Spinal cord (tissue), 10 donors: ENCODE data around the gene USP17L29. TPM values are rescaled to one million over a fixed set of nuclear protein-coding genes. Genes with fewer than 3 reads are reported as not detected.
"Not testable (repeated sequence)": the region's sequence is repeated elsewhere in the genome, so short reads cannot be mapped to it uniquely, and the experiment has no call there.

Experiments
- DNase-seq, 6 donors: peaks; one replicate each; pipeline versions ENCODE4 v3.0.0 to v3.0.0-alpha.2; 2013 to 2015; ENCODE audit warnings: low spot score in 6 of 6, low read depth in 4 of 6
- H3K27ac ChIP-seq: one replicate; pipeline ENCODE4 v1.5.1; 2013; ENCODE audit warnings: low read depth, low read length, control low read depth
- H3K27me3 ChIP-seq: one replicate; pipeline ENCODE4 v1.6.1; 2013; ENCODE audit warnings: low read length; ENCODE audit not compliant: control insufficient read depth, insufficient read depth
- H3K36me3 ChIP-seq: one replicate; pipeline ENCODE4 v1.6.1; 2013; ENCODE audit warnings: low read length; ENCODE audit not compliant: control insufficient read depth, insufficient read depth
- H3K4me1 ChIP-seq: one replicate; pipeline ENCODE4 v1.6.1; 2013; ENCODE audit warnings: low read length; ENCODE audit not compliant: control insufficient read depth, insufficient read depth
- H3K4me3 ChIP-seq: one replicate; pipeline ENCODE4 v1.5.1; 2013; ENCODE audit warnings: low read depth, low read length, control low read depth
- H3K9me3 ChIP-seq: one replicate; pipeline ENCODE4 v1.6.1; 2013; ENCODE audit warnings: low read length; ENCODE audit not compliant: control insufficient read depth, insufficient read depth
- WGBS: methylation state at CpG from one replicate; pipeline ENCODE4 v1.1.5; 2013; ENCODE audit warnings: missing lambda C conversion rate; ENCODE audit not compliant: insufficient coverage; 5-methylcytosine and 5-hydroxymethylcytosine counted together
- long read RNA-seq, 4 donors: transcript quantifications; one replicate each; lab custom pipeline, GENCODE V29; 2026
- polyA plus RNA-seq, 2 donors: library from polyadenylated mRNA; unstranded; fragments of 120-200 nt; gene quantifications; one replicate each; pipeline ENCODE4 v1.2.1, GENCODE V29; 2013; ENCODE audit not compliant: insufficient read length in 2 of 2
- total RNA-seq, 2 donors: library from RNA; depleted of rRNA in 1 of 2; stranded (reverse); fragments of 120-200 nt in 1 of 2; fragments of >200 nt in 1 of 2; gene quantifications; one replicate each; pipeline versions ENCODE4 v1.2.3 to v1.2.4, GENCODE V29; 2013 to 2014
- donor health status: healthy.

Gene USP17L29
- total RNA-seq, result not detected
- not detected for polyA plus RNA-seq
- long read RNA-seq, donor 1, result 0 reads
- long read RNA-seq, donor 2, result 0 reads
- long read RNA-seq, donor 3, result 0 reads
- long read RNA-seq, donor 4, result 0 reads

GRCh38 chr4:9353338-9353737 is at the start of gene USP17L29:
Gene USP17L29 (plus strand): TSS chr4:9353638. CDS start chr4:9353638, 0 bp downstream.
- no CpG with 5 or more reads among the region's 15 CpGs for WGBS
- not testable (repeated sequence) for H3K4me1 ChIP-seq

GRCh38 chr4:9324191-9324590 is 29.2 kb upstream of the USP17L29 start:
- WGBS, result no CpG with 5 or more reads among the region's 13 CpGs
- not testable (repeated sequence) for DNase-seq

More at GRCh38 chr4:9353338-9353737, at the start of gene USP17L29:
- H3K27me3 ChIP-seq, H3K27ac ChIP-seq, H3K36me3 ChIP-seq, H3K4me3 ChIP-seq, DNase-seq, H3K9me3 ChIP-seq: not testable (repeated sequence)

GRCh38 chr4:9324865-9325264 is 28.6 kb upstream of the USP17L29 start, which contains the start of gene USP17L24:
Gene USP17L24 (plus strand): TSS chr4:9325165. CDS start chr4:9325165, 0 bp downstream.
- DNase-seq, H3K36me3 ChIP-seq, H3K4me1 ChIP-seq, H3K27me3 ChIP-seq, H3K27ac ChIP-seq, H3K4me3 ChIP-seq, H3K9me3 ChIP-seq: not testable (repeated sequence)
- whole genome bisulfite sequencing, result no CpG with 5 or more reads among the region's 15 CpGs

More at GRCh38 chr4:9324191-9324590, 29.2 kb upstream of the USP17L29 start:
- H3K27me3 ChIP-seq, H3K27ac ChIP-seq, H3K36me3 ChIP-seq, H3K9me3 ChIP-seq, H3K4me1 ChIP-seq, H3K4me3 ChIP-seq: not testable (repeated sequence)

- not testable (repeated sequence) for H3K27me3 ChIP-seq, H3K4me3 ChIP-seq, H3K36me3 ChIP-seq, H3K27ac ChIP-seq, H3K9me3 ChIP-seq, H3K4me1 ChIP-seq, DNase-seq
- no CpG with 5 or more reads among the region's 15 CpGs for WGBS
Observed at GRCh38 chr4:9329611-9330010, 23.8 kb upstream of the USP17L29 start, which contains the start of gene USP17L25. Gene USP17L25 (plus strand): TSS chr4:9329911. CDS start chr4:9329911, 0 bp downstream.

GRCh38 chr4:9334358-9334757 is 19.1 kb upstream of the USP17L29 start, which contains the start of gene USP17L26:
Gene USP17L26 (plus strand): TSS chr4:9334658. CDS start chr4:9334658, 0 bp downstream.
- not testable (repeated sequence) for DNase-seq, H3K4me1 ChIP-seq, H3K9me3 ChIP-seq, H3K27ac ChIP-seq, H3K36me3 ChIP-seq, H3K4me3 ChIP-seq, H3K27me3 ChIP-seq
- no CpG with 5 or more reads among the region's 15 CpGs for WGBS

- H3K4me1 ChIP-seq, H3K27ac ChIP-seq, H3K9me3 ChIP-seq, H3K27me3 ChIP-seq, H3K36me3 ChIP-seq, H3K4me3 ChIP-seq, DNase-seq: not testable (repeated sequence)
- no CpG with 5 or more reads among the region's 15 CpGs for WGBS
Observed at GRCh38 chr4:9339103-9339502, 14.3 kb upstream of the USP17L29 start, which contains the start of gene USP17L5. Gene USP17L5 (plus strand): TSS chr4:9339403. CDS start chr4:9339403, 0 bp downstream.

- H3K4me1 ChIP-seq, DNase-seq, H3K36me3 ChIP-seq, H3K4me3 ChIP-seq, H3K27ac ChIP-seq, H3K27me3 ChIP-seq, H3K9me3 ChIP-seq: not testable (repeated sequence)
- WGBS, result no CpG with 5 or more reads among the region's 15 CpGs
Observed at GRCh38 chr4:9343848-9344247, 9.6 kb upstream of the USP17L29 start, which contains the start of gene USP17L27. Gene USP17L27 (plus strand): TSS chr4:9344148. CDS start chr4:9344148, 0 bp downstream.

GRCh38 chr4:9348593-9348992 is 4.8 kb upstream of the USP17L29 start, which contains the start of gene USP17L28:
Gene USP17L28 (plus strand): TSS chr4:9348893. CDS start chr4:9348893, 0 bp downstream.
- H3K27me3 ChIP-seq, H3K4me3 ChIP-seq, H3K27ac ChIP-seq, H3K4me1 ChIP-seq, H3K36me3 ChIP-seq, DNase-seq, H3K9me3 ChIP-seq: not testable (repeated sequence)
- WGBS, result no CpG with 5 or more reads among the region's 15 CpGs

GRCh38 chr4:9350866-9351265 is 2.6 kb upstream of the USP17L29 start:
- WGBS, result 94% methylated on average over 8 of the region's 18 CpGs
- H3K36me3 ChIP-seq, DNase-seq, H3K4me3 ChIP-seq, H3K9me3 ChIP-seq, H3K27ac ChIP-seq, H3K27me3 ChIP-seq, H3K4me1 ChIP-seq: not testable (repeated sequence)

- H3K4me1 ChIP-seq, H3K27me3 ChIP-seq, H3K4me3 ChIP-seq, H3K36me3 ChIP-seq, H3K9me3 ChIP-seq, DNase-seq, H3K27ac ChIP-seq: not testable (repeated sequence)
- no CpG with 5 or more reads among the region's 15 CpGs for WGBS
Observed at GRCh38 chr4:9362829-9363228, 9.4 kb downstream of the USP17L29 start, which contains the start of gene USP17L30. Gene USP17L30 (plus strand): TSS chr4:9363129. CDS start chr4:9363129, 0 bp downstream.
